Gastroesophageal sphincter (tissue), 4 donors: Measurements from ENCODE around the gene SMCHD1. TPM values are rescaled to one million over a fixed set of nuclear protein-coding genes. Genes with fewer than 3 reads are reported as not detected.

Experiments
- ATAC-seq: fragments of 150-250 bp; one replicate; pipeline ENCODE4 v1.9.1; 2016; ENCODE audit warnings: mild to moderate bottlenecking, moderate library complexity
- H3K27ac ChIP-seq, 4 donors: fragments of 200-600 bp; sonication (generic) in 3 of 4; 1 replicate in 3 of 4; 2 replicates in 1 of 4; pipeline ENCODE4 v1.5.1; 2016 to 2019
- H3K27me3 ChIP-seq: fragments of 200-600 bp; sonication (generic); one replicate; pipeline ENCODE4 v1.5.1; 2019
- H3K36me3 ChIP-seq, 2 donors: fragments of 200-600 bp; sonication (generic); one replicate each; pipeline ENCODE4 v1.5.1; 2019; ENCODE audit warnings: control low read depth in 1 of 2
- H3K4me1 ChIP-seq, 3 donors: fragments of 200-600 bp; sonication (generic); 1 replicate in 2 of 3; 2 replicates in 1 of 3; pipeline ENCODE4 v1.5.1; 2016 to 2019; ENCODE audit warnings: control low read depth in 2 of 3
- H3K4me3 ChIP-seq, 2 donors: fragments of 200-600 bp; sonication (generic); one replicate each; pipeline ENCODE4 v1.5.1; 2019; ENCODE audit warnings: mild to moderate bottlenecking in 1 of 2, moderate library complexity in 1 of 2
- H3K9me3 ChIP-seq, 3 donors: fragments of 200-600 bp; sonication (generic); one replicate each; pipeline ENCODE4 v1.5.1; 2017 to 2019; ENCODE audit warnings: control low read depth in 2 of 3
- EP300 ChIP-seq: sonication (generic); formaldehyde crosslinking; IDR thresholded peaks from one replicate; pipeline ENCODE4 v1.6.1; 2017; ENCODE audit warnings: antibody characterized with exemption, mild to moderate bottlenecking
- POLR2A ChIP-seq, 2 donors: fragments of 450-650 bp; IDR thresholded peaks; one replicate each; pipeline ENCODE4 v1.6.1; 2017; ENCODE audit warnings: antibody characterized with exemption in 2 of 2, mild to moderate bottlenecking in 2 of 2, moderate library complexity in 1 of 2
- POLR2AphosphoS5 ChIP-seq: sonication (generic); formaldehyde crosslinking; IDR thresholded peaks from one replicate; pipeline ENCODE4 v1.6.1; 2017; ENCODE audit warnings: antibody characterized with exemption
- WGBS, 2 donors: methylation state at CpG; one replicate each; pipeline ENCODE4 v1.1.5; 2018; ENCODE audit warnings: low coverage in 1 of 2; 5-methylcytosine and 5-hydroxymethylcytosine counted together
- total RNA-seq, 4 donors: library from RNA; depleted of rRNA; stranded (reverse); fragments of >200 nt; gene quantifications; one replicate each; pipeline ENCODE4 v1.1.0, GENCODE V29; 2016
- TF ChIP-seq, protein P1 (sequence below), 4 experiments: fragments of 200-600 bp in 2 of 4; fragments of 450-650 bp in 2 of 4; sonication (generic) in 1 of 4; IDR thresholded peaks; one replicate each; pipeline ENCODE4 v1.5.1; 2017 to 2019; ENCODE audit warnings: antibody characterized with exemption in 4 of 4, mild to moderate bottlenecking in 2 of 4, moderate library complexity in 2 of 4

The SMCHD1 gene
- total RNA-seq: 10 to 100 TPM; 49.8 to 85.6 (median 68.0) TPM

DNA sequence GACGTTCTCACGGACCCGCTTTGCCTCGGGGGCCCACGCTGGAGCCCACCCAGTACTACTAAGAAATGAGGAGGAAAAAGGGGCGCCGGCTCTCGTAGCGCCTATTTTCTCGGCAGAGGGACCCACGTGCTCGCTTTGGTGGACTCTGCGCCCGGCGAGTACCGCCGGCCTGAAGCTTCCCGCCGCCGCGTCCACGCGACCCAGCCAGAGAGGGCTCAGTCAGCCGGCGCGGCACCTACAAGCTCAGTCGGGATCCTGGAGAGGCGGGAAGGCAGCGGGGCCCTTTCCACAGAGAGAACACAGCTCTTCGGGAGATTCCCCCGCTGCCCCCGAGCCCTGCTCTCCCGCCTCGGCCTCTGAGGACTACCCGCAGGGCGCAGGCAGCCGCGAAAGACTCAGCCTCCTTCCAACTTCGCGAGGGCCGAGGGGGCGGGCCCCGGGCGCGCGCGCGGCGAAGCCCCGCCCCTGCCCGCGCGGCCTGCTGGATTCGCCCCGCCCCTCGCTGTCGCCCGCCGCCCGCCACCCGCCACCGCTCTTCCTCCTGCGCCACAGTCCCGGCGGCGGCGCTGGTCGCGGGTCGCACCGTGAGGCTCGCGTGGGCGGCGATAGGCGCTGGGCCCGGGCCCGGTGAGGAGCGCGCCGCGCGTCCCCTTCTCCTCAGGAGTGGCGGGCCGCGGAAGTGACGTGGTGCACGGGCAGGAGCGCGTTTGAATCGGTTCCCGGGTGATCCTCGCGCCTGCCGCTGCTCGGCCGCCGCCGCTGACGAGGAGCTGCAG lies at the start of gene SMCHD1:
Gene SMCHD1 (plus strand): TSS at position 549 of the 776 bp plus-strand sequence. CDS start 350 bp downstream, outside the sequence.
- H3K4me1 ChIP-seq: peaks cover 0 to 41% (median 4%) of the 10 kb centered on the region in 3 donors
- no peaks in the 10 kb centered on the region for H3K9me3 ChIP-seq
- no peaks in the 10 kb centered on the region for H3K27me3 ChIP-seq
- TF ChIP-seq POLR2A (IDR thresholded peaks at IDR 0.05) (peak; percentile 89 to 93), EP300 (no peak), POLR2AphosphoS5 (peak; percentile 60)
- TF ChIP-seq, protein P1, sequence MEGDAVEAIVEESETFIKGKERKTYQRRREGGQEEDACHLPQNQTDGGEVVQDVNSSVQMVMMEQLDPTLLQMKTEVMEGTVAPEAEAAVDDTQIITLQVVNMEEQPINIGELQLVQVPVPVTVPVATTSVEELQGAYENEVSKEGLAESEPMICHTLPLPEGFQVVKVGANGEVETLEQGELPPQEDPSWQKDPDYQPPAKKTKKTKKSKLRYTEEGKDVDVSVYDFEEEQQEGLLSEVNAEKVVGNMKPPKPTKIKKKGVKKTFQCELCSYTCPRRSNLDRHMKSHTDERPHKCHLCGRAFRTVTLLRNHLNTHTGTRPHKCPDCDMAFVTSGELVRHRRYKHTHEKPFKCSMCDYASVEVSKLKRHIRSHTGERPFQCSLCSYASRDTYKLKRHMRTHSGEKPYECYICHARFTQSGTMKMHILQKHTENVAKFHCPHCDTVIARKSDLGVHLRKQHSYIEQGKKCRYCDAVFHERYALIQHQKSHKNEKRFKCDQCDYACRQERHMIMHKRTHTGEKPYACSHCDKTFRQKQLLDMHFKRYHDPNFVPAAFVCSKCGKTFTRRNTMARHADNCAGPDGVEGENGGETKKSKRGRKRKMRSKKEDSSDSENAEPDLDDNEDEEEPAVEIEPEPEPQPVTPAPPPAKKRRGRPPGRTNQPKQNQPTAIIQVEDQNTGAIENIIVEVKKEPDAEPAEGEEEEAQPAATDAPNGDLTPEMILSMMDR (IDR thresholded peaks at IDR 0.05): peak in 3 of 4 experiments; percentile 18 to 34 (median 21)
- peak within 1 kb of the TSS; percentile 86 to 100 (median 98) for H3K27ac ChIP-seq
- no CpG with 5 or more reads among the region's 100 CpGs for WGBS, 2 donors
- no peaks in the 10 kb centered on the region for H3K36me3 ChIP-seq
- peak within 1 kb of the TSS; percentile 73 to 89 for H3K4me3 ChIP-seq
- peak; percentile 89 for ATAC-seq

DNA sequence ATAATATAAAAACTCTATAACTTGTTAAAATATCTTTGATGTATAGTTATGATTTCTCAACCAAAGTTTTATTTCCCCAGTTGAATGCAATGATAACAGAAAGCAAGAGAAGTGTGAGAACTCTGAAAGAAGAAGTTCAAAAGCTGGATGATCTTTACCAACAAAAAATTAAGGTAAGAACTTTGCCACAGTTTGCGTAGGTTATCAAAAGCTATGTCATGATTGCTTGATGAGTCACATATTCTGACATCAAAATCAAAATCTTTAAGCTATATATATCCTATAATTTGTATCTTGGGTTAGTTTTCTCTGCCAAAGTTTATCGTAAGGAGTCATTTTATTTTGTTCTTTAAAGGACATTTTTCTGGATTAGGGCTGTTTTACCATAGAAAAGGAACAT lies 49.2 kb upstream of the SMCHD1 start:
- H3K27ac ChIP-seq: no peak overlapping the region
- no peaks in the 10 kb centered on the region for H3K4me1 ChIP-seq
- no peak for ATAC-seq
- no peak overlapping the region for H3K4me3 ChIP-seq
- 70 to 77% methylated on average over 2 of the region's 2 CpGs for WGBS, 2 donors
- no peaks in the 10 kb centered on the region for H3K36me3 ChIP-seq
- no peak for TF ChIP-seq POLR2A (IDR thresholded peaks at IDR 0.05)
- TF ChIP-seq EP300: no peak
- TF ChIP-seq POLR2AphosphoS5: no peak
- TF ChIP-seq, protein P1 (IDR thresholded peaks at IDR 0.05): no peak
- H3K27me3 ChIP-seq: no peaks in the 10 kb centered on the region
- H3K9me3 ChIP-seq: no peaks in the 10 kb centered on the region

DNA sequence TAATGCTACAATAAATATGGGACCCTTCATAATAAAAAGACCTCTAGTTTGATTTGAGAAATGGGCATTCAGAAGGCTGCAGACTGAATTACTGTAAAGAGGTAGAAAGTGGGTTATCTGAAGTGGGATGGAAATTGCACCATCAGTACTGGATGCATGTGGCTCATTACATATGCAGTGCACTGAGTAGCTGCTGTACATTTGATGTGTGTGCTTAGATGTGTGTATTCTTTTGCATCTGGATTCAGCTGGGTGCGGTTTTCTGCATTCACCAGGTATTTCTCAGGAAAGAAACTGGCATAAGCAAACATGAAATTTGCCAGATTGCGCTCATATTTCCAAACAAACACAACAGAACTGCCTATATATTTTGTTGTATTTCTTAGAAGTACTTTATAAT lies 45.9 kb upstream of the SMCHD1 start:
- TF ChIP-seq EP300 (no peak), POLR2A (IDR thresholded peaks at IDR 0.05) (no peak), POLR2AphosphoS5 (no peak)
- TF ChIP-seq, protein P1 (IDR thresholded peaks at IDR 0.05): no peak
- 88 to 91% methylated on average over 1 to 2 of the region's 2 CpGs for WGBS, 2 donors
- no peaks in the 10 kb centered on the region for H3K4me1 ChIP-seq
- no peaks in the 10 kb centered on the region for H3K27me3 ChIP-seq
- H3K36me3 ChIP-seq: no peaks in the 10 kb centered on the region
- no peak overlapping the region for H3K4me3 ChIP-seq
- H3K9me3 ChIP-seq: no peaks in the 10 kb centered on the region
- H3K27ac ChIP-seq: no peak overlapping the region
- no peak for ATAC-seq

DNA sequence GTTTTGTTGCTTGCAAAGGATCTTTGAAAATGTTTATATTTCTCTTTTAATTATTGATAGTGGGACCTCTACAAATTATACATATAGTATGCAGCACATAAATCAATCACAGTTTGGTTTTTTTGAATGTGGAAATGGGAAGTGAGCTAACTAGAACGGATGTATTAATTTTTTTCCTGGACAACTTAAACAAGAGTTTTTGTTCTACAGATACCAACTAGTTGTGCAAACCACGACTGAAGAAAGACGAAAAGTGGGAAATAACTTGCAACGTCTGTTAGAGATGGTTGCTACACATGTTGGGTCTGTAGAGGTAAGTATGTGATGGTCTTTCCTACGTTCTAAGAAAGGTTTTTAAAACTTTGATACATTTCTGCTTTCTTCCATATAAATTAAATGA lies 45.0 kb upstream of the SMCHD1 start:
- TF ChIP-seq POLR2AphosphoS5 (no peak), EP300 (no peak), POLR2A (IDR thresholded peaks at IDR 0.05) (no peak)
- TF ChIP-seq, protein P1 (IDR thresholded peaks at IDR 0.05): no peak
- Histone ChIP-seq H3K9me3 (no peaks in the 10 kb centered on the region), H3K27me3 (no peaks in the 10 kb centered on the region), H3K4me1 (no peaks in the 10 kb centered on the region), H3K36me3 (no peaks in the 10 kb centered on the region), H3K27ac (no peak overlapping the region), H3K4me3 (no peak overlapping the region)
- no peak for ATAC-seq
- WGBS, 2 donors: 78 to 91% methylated on average over 5 of the region's 5 CpGs

DNA sequence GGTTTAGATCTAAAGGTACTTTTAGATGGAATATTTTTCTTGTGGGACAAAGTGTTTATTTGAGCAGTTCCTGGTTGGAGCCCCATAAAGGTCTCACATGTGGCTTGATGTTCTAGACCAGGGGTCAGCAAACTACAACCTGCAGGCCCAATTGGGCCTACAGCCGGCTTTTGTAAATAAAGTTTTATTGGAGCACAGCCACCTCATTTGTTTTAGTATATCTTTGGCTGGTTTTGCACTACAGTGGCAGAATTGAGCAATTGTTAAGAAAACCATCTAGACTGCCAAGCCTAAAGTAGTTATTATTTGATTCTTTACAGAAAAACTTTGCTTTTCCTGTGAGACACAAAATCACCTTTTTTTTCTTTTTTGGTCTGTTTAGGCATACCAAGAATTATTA lies 42.5 kb upstream of the SMCHD1 start:
- H3K27me3 ChIP-seq: no peaks in the 10 kb centered on the region
- H3K4me1 ChIP-seq: no peaks in the 10 kb centered on the region
- H3K36me3 ChIP-seq: no peaks in the 10 kb centered on the region
- H3K9me3 ChIP-seq: no peaks in the 10 kb centered on the region
- no peak overlapping the region for H3K4me3 ChIP-seq
- WGBS, 2 donors: 86 to 100% methylated on average over 1 of the region's 1 CpG
- H3K27ac ChIP-seq: no peak overlapping the region
- TF ChIP-seq POLR2AphosphoS5 (no peak), POLR2A (IDR thresholded peaks at IDR 0.05) (no peak)
- TF ChIP-seq, protein P1 (IDR thresholded peaks at IDR 0.05): no peak
- ATAC-seq: no peak
